Mesenteric fat pad (tissue), 1 donor: ENCODE results near the gene AKTIP. TPM values are rescaled to one million over a fixed set of nuclear protein-coding genes. Genes with fewer than 3 reads are reported as not detected.
"Not testable (repeated sequence)": the region's sequence is repeated elsewhere in the genome, so short reads cannot be mapped to it uniquely, and the experiment has no call there.

Experiments used
- DNase-seq: peaks from one replicate; pipeline ENCODE4 v3.0.0-alpha.2; 2020; ENCODE audit warnings: low spot score
- long read RNA-seq: library from polyadenylated mRNA; unstranded; transcript quantifications from one replicate; pipeline ENCODE4 v2.0.0, GENCODE V29; 2020
- total RNA-seq: library from RNA; stranded (reverse); fragmentation: NEBNext Ultra II Directional; extraction: Animal tissue kit (Norgen Biotek cat#: 25700); gene quantifications from one replicate; pipeline ENCODE4 v1.2.1, GENCODE V29; 2021
- donor health status: DM: yes; HTN: yes; CAD: no.

AKTIP gene
- 50.4 TPM for total RNA-seq
- long read RNA-seq, transcript AKTIP-202 (10 exons, 2,426 nt) = major isoform, 39 of 110 reads
- long read RNA-seq, partial matches to known transcripts = 3 of 110 reads
- long read RNA-seq, other reads (novel, unspliced or antisense) = 65 of 110 reads

DNA sequence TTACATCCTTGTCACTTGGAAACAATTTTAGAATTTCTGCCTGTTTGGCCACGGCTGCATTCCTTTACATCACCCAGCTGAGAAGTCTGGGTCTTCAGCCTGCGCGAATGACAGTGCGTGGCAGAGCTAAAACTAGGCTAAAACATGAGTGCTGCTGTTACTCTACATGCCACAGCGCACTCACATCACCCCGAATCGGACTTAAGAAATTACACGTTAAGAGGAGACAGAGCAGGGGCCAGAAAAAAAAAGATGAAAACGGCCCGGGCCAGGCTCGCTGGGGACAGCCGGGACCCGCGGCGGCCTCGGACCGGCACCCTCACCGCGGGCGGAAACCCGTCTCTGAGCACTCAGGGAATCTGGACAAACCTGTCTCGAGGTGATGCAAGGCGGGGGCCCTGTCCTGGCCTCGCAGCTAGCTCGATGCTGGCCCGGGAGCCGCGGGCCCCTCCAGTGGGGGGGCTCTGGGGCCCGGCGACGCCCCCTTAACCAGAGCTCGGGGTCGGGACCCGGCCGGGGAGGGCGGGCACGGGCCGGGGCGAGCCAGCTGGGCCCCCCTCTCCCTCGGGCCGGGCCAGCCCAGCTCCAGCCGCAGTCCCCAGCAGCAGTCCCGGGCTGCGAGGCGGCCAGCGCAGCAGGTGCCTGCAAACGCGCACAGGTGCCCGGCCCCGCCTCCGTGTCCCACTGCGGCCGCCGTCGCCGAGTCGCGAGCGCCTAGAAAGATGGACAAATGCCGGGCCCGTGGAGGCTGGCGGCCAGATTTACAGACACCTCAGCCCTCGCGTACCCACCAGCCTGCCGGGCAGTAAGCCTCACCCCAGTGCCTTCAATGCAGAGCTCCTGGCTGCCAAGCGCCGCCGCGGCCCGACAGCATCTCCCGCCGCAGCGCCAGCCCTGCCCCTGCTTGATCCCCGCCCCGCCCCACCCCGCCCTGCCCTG lies at the start of gene AKTIP:
AKTIP (minus strand) TSS at position 879 of the 939 bp plus-strand sequence. CDS start 2,950 bp downstream, outside the sequence.
- DNase-seq = peak; percentile 93

DNA sequence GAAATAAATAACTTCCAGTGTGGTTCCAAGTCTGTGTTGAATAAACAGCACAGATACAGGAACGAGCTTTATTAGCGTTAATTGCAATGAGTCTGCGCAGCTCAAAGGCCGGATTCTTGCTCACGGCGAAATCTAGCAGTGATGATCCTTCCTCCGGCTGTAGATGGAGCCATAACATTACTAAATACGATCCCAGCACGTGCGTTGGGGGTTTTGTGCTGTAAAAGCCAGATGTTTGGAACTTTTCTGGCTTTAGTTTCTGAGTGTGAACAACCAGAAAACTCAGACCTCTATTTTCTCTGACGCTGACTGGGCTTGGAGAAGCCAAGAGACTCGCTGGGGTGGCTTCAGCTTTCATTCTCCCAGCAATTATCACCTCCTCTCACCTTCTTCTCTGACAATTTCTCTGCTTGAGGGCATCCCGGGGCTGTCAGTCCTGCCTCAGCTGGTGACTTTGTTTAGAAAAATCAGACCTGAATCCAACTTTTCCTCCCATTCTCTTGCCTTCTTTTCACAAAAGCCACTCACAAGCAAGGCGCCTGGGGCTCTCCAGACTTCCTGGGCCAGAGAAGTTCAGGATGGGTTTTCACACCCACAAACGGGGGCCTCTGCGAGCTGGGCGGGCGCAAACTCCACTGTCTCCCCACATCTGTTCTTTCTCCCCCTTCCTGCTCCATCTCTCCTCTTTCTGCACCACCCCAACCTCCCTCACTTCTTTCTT lies 47.1 kb upstream of the AKTIP start:
- DNase-seq = no peak

DNA sequence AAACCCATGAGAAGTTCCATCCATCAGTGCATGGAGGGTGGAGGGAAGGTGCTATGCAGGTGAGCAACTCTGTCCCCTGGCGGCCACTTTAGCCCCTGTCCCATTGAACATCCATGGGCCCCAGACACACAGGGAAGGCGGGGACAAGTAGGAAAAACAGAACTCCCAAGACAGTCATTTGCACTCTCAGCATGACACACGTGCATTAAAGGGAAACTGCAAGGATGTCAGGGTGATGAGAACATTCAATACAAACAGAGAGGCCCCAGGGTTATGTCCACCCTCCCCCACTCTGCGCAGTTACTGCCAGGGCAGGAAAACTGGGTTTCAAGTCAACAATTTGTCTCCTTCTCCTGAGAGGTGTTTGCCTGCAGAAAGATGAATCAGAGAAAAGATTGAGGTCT lies 44.0 kb upstream of the AKTIP start:
- no peak for DNase-seq

DNA sequence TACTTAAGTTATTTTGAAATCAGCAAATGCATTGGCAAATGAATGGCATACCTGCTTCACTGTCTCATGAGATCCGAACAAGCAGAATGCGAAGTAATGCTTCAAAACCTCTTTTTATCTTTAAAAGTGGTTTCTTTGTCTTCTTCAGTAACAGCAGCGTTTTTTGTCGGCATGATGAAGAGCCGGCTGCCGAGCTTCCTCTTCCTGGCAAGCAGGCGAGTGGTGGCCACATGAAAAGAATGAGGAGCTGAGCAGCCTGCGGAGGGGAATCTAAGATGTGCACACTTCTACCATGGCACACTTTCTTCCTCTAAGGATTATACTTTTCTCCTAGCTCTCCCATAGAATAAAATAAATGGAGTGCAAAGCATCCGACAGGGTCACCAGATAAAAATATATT lies 42.4 kb upstream of the AKTIP start:
- no peak for DNase-seq

DNA sequence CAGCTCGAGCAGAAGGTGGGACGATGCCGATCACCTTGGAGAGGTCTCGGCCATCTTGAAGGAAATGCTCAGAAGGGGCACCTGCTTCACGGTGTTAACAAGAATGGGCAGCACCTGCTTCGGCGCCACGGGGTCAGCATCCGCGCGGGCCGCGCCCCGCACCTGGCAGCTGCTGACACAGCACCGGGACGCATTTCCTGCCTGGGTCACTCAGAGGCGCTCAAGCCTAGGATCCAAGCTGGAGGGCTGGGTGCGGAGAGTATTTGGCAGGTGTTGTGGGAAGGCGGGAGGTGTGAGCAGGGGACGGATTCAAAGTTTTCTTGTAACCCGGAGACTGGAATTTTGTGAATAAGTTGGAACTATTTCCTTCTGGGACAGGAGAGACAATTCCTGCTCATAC lies 39.3 kb upstream of the AKTIP start:
- DNase-seq = no peak

DNA sequence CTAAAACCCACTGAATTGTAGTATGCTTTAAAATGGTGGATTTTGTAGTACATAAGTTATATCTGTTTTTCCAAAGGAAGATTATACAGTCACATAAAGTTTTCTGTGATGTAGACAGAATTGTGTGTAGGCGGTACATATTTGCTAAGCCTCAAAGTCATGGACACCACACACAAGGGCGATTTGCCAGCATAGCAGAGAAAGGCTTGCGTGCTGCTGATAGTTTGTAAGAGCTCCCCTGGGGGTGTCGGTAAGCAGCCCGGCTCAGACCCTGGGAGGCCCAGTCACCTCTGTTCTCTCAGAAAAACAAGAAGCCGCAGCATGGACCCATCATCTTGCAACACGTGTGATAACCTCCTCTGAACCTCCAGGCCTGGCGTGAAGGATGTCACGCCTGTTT lies 38.3 kb upstream of the AKTIP start:
- no peak for DNase-seq

DNA sequence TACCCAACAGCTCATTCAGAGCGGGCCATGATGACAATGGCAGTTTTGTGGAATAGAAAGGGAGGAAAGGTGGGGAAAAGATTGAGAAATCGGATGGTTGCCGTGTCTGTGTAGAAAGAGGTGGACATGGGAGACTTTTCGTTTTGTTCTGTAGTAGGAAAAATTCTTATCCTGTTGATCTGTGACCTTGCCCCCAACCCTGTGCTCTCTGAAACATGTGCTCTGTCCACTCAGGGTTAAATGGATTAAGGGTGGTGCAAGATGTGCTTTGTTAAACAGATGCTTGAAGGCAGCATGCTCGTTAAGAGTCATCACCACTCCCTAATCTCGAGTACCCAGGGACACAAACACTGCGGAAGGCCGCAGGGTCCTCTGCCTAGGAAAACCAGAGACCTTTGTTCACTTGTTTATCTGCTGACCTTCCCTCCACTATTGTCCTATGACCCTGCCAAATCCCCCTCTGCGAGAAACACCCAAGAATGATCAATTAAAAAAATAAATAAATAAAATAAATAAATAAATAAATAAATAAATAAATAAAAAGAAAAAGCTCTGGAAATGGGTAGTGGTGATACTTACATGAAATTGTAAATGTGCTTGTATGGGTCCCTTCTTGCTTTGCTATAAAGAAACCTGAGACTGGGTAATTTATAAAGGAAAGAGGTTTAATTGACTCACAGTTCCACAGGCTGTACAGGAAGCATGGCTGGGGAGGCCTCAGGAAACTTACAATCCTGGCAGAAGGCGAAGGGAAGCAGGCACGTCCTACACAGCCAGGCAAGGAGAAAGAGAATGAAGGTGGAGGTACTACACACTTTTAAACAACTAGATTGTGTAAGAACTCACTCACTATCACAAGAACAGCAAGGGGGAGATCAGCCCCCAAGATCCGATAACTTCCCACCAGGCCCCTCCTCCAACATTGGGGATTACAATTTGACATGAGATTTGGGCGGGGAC lies 37.0 kb upstream of the AKTIP start:
- not testable (repeated sequence) for DNase-seq

DNA sequence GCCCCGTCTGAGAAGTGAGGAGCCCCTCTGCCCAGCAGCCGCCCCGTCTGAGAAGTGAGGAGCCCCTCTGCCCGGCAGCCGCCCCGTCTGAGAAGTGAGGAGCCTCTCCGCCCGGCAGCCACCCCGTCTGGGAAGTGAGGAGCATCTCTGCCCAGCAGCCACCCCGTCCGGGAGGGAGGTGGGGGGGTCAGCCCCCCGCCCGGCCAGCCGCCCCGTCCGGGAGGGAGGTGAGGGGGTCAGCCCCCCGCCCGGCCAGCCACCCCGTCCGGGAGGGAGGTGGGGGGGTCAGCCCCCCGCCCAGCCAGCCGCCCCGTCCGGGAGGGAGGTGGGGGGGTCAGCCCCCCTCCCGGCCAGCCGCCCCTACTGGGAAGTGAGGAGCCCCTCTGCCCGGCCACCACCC lies 36.3 kb upstream of the AKTIP start:
- DNase-seq = not testable (repeated sequence)

DNA sequence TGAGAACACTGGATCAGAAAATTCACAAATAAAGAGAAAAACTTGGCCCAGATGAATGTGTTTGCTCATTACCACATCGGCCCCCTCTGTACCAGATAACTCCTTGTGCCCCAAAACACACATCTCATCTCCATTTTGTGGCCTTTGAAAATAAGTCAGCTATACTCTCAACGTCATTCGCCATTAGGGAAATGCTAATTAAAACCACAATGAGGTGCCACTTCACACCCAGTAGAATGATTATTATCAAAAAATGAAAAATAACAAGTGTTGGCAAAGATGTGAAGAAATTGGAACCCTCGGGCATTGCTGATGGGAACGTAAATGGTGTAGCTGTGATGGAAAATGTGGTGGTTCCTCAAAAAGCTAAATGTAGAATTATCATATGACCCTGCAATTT lies 34.6 kb upstream of the AKTIP start:
- no peak for DNase-seq

DNA sequence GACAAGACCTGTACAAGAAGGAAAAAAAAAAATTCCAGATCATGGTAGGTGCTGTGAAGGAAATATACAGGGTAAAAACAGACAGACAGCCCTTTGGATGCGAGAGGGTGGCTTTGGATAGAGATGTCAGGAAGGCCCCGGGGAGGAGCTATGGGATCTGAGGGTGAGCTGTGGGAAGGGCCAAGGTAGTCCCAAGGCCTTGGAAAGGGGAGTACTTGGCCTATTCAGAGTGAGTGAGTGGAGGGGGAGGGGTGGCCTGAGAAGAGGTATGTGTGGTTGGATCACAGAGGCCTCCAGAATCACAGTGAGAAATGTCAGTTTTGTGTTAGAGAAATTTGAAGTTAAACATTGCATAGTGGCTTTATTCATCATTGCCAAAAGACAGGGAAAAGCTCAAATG lies 31.2 kb upstream of the AKTIP start:
- DNase-seq = no peak

DNA sequence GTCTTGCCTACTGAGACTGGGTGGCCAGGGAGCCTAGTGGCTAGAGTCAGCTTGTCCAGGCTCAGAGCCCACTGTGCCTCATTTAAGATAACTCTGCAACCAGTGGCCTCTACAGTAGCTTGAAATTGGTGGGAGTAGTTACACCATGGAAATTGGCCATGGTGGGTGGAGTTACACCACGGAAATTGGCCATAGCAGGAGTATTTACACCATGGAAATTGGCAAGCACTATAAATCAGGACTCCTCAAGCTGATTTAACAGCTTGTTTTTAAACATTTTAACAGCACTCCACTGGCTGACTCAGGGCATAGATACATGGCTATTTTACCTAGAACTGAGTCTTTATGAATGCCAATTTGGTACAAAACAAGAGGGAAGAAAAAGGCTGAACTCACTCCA lies 27.7 kb upstream of the AKTIP start:
- DNase-seq = no peak

DNA sequence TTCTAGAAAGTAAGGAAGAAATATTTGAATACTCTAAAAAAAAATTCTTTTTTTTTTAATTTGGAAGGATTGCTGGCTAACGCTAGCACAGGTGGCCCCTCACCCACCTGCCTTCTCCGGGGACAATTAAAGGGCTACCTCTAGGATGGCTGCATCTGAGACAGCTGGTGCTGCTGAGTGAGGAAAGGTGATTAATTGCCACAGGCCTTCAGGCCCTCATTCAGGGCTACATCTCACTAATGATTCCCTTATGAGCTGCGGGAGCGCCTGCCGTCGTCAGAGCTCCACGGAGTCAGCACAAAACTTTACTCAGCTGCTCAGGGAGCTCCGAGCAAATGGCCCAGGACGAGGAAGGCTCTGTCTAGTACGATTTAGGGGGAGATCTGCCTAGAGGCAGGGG lies 27.0 kb upstream of the AKTIP start:
- no peak for DNase-seq

DNA sequence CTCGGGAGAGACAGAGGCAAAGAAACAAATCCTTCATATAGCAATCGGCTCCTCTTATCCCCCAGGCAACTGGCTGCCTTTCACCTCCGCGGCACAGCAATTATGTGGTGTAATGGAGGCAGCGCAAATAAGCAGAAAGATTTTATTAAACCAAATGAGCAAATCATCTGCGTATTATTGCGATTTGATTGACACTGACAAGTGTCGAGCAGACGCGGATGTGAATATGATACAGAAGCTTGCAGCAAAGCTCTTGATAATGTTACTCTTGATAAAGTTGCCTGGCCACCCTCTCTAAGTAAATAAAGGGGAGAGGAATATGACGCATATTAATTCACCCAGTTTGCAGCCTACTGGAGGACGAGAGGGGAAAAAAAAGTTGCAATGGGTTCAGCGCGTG lies 26.5 kb upstream of the AKTIP start:
- DNase-seq = no peak

DNA sequence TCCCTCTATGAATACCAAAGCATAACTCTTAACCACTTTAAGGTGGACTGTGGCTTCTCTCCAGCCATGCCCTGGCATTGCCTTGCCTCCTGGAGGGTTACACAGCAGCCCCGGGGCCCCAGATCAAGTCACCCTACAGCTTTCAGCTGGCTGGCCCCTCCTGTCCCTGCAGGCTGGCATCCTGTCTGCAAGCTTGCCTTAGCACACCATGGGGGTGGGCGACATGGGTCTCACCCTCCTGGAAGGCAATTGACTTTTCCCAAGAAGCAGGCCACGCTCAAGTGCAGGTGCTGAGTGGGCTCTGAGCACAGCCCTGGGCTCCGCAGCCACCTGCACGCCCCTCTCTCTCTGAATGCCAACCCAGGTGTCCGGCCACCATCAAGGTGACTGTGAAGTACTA lies 25.8 kb upstream of the AKTIP start:
- no peak for DNase-seq

DNA sequence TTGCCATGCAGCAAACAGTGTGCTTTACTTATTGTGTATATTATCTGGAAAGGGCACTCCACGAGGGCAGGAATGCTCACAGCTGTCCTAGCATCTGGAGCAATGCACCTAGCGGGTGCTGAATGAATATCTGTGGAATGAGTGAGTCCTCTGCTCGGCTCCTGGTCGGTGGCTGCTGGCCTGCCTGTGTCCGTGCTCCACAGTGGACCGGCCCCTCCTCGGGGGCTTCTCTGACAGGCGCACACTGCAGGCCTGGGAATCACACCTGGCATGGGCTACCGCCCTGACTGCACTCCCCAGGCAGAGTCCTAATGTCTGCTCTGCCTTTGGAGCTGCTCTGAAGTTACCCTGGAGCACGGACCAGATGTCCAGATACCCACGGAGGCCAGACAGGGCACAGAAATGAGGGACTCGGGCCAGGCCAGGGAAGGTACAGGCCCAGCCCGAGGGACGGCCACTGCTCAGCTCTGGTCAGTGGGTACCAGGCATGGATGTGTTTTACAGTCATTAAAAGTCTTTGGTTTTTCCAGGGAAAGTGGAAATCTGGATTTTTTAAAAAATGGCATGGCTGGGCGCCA lies 21.1 kb upstream of the AKTIP start:
- no peak for DNase-seq

DNA sequence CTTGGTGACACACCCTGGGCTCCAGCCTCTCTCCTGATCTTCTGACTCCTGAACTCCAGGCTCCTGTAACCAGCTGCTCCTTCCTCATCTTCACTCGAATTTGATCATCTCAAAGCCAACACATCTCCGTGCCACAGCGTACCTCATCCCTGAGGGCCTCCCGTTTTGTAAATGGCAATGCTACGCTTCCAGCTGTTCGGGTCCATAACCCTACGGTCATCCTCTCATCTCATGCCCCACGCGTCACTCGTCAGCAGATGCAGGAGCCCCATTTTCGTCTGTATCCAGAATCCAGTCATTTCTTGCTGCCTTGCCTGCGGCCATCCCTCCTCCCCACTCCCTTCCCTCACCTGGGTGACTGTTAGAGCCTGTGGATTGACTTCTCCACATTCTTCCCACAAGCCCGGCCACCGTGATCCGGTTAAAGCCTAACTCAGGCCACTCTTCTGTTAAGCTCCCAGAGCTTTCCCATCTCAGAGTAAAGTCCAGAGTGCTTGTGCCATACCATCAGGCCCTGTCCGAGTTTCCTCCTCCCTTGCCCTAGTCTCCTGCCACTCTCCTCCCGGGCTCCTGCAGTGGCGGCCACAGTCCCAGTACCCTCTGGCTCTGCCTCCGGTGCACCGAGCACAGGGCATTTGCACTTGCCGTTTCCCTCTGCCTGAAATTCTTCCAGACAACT lies 20.3 kb upstream of the AKTIP start:
- no peak for DNase-seq

DNA sequence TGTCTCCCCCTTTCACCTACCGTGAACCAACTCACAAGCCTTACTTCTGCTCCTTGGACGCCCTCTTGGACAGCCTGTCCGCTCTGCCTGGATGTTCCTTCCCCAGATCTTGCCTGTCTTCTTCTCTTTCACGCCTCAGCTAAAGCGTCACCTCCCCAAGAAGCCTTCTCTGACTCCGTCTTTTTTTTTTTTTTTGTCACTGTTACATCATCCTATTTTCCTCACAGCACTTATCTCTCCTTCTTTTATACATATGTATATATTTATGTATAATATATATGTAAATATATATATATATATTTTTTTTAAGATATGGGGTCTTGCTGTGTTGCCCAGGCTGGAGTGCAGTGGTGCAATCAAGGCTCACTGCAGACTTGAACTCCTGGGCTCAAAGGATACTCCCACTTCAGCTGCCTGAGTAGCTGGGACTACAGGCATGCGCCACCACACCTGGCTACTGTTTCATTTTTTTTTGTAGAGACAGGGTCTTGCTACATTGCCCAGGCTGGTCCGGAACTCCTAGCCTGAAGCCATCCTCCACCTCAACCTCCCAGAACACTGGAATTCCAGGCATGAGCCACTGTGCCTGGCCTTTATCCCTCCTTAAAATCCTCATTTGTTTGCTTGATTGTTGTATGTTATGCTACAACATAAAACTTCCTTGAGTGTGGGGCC lies 16.5 kb upstream of the AKTIP start:
- DNase-seq = no peak

DNA sequence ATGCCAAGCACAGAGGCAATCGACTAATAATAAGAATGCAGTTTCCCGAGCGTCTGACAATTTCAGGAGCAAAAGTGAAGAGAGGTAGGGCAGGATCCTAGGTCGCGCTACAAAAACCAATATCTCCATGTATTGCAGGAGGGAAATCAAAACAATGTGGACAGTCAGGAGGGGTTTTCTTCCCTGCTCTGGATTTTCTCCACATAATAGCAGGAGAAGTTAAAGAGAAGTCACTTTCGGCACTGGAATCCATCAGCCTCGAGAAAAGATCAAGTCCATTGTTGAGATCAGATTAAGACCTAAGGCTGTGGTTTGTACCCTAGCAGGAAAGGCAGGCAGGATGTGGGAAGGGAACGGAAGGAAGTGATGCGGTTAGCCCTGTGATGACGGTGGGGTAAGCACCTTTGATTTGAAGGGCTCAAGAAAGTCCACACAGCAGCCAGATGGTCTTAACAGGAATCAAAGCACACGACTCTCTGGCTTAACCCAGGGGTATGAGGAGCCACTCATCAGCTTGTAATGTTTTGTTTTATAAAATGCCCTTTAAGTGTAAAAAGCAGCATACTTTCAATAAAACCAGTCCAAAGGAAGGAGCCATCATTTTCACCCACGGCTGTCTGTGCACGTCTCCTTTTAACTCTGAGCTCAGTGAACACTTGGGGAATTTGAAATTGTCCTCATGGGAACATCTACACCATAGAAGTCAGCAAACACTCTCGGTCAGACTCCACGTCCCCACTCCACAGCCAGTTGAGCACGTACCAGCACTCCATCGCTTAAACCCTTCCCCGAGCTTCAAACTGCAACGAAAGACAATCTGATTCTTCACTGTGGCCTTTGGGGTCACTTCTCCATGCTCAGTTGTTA lies 15.8 kb upstream of the AKTIP start:
- DNase-seq = no peak

DNA sequence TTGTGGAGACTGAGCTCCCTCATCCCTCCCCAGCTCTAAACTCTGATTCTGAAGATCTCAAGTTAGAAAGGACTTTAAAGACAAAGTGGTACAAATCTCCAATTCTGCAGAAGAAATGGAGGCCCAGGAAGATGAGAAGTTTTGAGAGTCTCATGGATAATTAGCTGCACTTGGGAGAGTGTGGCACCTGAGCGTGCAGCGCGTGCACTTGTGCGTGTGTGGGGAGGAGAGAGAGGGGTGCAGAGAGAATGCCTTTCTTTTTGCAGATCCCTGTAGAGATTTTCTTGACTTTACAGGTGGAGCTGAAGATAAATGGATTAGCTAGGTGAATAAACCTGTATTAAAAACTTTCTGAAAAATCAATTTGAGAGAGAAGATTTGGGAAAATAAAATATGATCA lies 14.8 kb upstream of the AKTIP start:
- DNase-seq = no peak
